ENCODE data around the gene SEC14L2.

GRCh38 chr22:30385942-30386341, 10.9 kb upstream of the SEC14L2 start:
- TF ChIP-seq CTCF (conservative IDR thresholded peaks at IDR 0.05; ENCODE audit: low read depth, low read length): no peak
- TF ChIP-seq EZH2 (IDR thresholded peaks at IDR 0.05; ENCODE audit: borderline replicate concordance, low read depth, low read length, poor library complexity, severe bottlenecking): no peak
